ENCODE measurements around the gene ZBTB32.

Gene ZBTB32

DNA sequence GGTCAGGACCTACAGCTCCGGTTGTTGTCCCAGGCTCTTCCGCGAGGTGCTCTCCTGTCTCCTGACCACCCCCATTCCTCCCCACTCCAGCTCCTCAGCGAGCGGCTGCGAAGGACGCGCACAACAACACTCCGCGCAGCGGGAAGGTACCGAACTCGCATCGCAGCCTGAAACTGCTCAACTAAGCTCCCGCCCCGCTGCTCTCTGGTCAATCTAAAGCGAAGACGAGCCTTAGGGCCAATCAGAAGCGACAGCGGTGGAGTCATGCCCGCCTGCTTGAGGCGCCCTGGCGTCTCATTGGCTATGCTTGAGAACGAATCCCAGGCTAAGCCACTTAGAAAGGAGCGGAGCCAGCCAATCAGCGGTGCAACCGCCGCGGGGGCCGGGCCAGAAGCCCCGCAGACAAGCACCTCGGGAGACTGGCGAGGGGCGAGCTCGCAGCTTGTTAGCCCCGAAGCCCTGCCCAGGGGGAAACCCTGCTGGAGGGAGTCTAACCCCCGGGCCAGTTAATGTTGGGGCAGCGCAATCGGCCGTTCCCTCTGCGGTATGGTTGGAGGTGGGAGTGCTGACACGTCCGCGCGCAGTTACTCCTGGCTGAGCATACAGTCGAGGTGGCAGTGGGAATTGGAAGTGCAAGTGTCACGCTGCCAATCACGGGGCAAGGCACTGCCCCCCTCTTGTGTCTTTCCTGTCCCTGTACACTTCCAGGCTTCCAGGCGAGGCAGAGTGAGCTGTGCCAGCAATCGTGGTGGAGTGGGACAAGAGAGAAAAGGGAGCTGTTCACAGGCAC lies 1.9 kb upstream of the ZBTB32 start:
- peak; percentile 96 for DNase-seq

DNA sequence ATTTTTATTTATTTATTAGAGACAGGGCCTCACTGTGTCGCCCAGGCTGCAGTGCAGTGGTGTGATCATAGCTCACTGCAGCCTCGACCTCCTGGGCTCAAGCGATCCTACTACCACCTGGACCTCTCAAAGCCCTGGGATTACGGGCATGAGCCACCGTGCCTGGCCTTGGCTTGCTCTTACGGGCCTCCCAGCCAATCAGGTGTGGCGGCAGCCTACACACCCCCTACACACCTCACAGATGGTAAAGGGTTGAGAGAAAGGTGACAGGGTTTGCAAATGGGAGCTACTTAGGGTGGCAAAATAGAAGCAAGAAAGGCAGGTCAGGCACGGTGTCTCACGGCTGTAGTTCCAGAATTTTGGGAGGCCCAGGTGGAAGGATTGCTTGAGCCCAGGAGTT lies 1.0 kb upstream of the ZBTB32 start:
- no peak for DNase-seq

DNA sequence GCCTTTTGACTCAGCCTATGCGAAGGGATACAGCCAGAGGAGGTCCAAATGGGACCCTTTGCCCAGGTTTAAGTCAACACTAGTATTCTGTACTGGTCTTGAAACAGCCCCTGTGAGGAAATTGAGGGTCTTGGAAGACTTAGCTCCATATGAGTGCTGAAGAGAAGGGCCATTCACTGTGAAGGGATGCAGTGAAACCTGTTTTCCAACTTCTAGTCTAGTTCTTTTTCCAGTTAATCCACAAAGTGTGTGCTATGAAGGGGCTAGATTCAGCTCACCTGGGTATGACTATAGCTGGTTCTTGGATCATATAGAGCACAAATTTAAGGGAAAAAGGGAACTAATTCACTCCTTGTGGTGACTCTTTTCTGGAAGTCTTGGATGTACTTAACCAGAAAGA lies 4.0 kb downstream of the ZBTB32 start:
- DNase-seq: no peak

DNA sequence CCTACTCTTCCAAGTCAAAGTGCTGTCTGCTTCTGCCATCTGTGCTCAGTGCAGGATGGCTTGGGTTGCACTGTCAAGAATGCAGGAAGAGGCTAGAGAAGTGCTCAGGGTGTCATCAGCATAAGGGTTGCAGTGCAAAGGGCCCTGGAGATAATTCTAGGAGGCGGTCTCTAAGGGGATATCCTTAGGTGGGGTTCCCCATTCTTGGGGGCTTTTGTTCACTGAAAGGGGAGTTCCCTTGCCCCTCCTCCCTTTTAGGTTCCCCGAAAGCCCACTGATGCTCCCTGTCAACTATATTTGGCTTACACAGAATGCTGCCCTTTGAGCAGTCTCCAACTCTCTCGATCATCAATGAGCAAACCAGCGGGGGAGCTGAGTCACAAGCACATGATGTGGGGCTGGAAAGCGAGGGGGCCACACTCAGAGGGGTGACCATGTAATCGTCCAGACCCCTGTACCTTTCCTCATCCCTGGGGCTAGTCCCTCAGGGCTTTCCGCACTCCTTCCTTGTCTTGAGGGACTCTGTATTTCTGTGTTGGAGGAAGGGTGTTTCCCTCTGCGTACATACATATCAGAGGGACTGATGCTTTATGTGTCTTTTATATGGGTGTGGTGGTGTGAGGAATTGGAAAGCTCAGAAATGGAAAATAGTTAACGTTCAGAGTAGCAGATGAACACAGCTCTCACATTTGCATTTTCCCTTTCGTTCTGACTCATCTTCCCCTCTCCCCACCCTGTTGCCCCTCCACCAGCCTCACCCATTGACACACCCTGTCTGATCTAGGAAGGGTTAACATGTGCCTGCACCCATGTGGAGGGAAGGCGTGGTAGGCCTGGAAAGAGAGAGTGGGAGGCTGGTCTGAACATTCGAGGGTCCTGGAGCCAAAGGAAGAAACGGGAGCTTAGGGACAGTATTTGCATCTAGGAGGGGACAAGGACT lies 6.7 kb downstream of the ZBTB32 start:
- DNase-seq: peak; percentile 42

DNA sequence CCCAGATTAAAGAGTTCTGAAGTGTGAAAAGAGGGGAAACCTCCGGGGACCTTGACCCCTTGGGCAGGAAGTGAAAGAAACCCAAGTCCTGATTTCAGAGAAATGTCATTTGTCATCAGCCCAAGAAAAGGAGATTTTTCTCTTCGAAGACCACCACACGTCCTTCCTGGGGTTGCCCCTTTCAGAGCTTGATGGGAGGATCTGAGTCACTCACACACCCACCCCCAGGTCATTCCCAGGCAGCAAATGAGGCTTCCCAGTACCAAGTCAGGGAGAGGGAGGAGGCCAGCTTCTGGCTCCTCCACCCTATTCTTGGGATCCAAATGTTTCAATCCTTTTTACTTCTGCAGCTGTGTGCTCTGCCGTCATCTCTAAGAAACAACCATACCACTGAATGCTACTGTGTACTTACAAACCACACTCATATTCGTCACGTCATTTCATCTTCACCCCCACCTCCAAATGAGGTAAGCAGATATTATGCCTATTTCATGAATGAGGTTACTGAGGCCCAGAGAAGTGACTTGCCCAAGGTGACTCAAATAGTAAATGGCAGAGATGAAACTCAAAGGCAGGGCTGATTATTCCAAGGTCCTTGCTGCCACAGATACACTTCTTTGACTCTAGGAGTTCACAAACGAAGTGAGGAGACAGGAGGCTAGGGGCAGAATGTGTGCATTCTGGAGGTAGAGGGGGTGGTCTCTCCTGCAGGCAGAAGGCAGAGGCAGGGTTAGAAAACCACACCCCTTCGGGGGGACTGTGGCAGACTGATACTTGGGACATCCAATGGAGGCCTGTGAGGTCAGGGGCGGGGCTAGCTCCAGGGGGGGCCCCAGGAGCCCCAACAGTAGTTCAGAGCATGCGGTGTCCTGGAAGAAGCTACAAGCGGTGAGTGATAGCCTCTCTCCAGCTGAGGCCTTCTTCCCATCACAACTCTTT lies 8.5 kb downstream of the ZBTB32 start:
- peak; percentile 72 for DNase-seq

DNA sequence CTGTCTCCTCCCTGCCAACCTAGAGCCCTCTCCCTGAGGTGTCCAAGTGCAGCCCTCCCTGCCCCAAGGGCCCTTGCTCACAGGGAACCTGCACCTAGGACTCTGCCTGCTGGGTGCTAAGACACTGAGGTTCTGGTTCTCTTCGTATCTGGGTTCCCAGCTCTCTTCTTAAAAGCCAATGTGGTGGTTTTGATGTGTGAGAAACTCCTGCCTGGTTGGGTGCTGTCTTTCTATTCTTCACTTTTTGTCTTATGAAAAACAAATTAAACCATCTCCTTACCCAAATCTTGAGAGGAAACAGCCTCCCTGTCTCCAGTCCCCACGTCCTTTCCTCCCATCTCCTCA lies 9.1 kb downstream of the ZBTB32 start:
- DNase-seq: no peak

DNA sequence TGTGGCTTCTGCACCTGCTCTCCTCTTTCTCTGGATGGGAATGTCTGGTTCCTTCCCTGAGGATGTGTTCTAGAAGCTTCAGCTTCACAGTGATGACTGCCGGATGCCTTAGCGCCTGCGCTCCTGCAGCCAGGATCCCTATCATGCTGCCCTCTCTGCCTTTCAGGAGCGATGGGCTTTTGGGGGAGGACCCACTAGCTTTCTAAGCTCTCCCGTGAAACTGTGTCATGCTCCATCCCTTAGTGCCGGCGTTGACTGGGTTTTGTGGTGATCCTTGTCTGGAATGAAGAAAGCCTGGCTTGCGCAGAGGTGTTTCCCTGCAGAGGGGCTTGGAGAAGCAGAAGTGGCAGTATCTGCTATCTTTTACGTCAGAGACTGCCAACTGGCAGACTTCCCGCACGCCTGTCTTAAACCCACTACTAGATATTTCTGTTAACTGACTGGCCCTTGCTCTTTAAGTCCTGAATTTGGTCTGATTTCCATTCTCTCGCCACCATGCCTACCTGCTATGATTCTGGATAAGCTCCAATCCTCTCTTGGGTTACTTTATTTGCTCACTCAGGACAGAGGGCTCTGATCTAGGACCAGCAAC lies 9.6 kb downstream of the ZBTB32 start:
- no peak for DNase-seq

DNA sequence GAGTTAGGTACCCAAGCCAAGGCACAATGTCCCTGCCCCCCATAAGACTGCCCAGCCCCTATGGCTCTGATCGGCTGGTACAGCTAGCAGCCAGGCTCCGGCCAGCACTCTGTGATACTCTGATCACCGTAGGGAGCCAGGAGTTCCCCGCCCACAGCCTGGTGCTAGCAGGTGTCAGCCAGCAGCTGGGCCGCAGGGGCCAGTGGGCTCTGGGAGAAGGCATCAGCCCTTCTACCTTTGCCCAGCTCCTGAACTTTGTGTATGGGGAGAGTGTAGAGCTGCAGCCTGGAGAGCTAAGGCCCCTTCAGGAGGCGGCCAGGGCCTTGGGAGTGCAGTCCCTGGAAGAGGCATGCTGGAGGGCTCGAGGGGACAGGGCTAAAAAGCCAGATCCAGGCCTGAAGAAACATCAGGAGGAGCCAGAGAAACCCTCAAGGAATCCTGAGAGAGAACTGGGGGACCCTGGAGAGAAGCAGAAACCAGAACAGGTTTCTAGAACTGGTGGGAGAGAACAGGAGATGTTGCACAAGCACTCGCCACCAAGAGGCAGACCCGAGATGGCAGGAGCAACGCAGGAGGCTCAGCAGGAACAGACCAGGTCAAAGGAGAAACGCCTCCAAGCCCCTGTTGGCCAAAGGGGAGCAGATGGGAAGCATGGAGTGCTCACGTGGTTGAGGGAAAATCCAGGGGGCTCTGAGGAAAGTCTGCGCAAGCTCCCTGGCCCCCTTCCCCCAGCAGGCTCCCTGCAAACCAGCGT lies 10.4 kb downstream of the ZBTB32 start:
- no peak for DNase-seq

DNA sequence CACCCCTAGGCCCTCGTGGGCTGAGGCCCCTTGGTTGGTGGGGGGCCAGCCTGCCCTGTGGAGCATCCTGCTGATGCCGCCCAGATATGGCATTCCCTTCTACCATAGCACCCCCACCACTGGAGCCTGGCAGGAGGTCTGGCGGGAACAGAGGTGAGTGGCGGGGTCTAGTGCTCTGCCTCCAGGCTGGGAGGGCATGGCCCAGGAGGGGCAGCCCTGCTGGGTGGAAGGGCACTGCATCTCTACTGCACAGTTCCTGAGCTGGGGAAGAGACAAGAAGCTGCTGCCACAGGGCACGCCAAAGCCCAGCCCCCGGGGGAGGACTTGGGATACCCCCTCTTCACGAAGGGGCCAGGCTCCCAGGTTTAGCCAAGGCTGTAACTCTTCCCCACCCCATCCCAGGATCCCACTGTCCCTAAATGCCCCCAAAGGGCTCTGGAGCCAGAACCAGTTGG lies 11.0 kb downstream of the ZBTB32 start:
- DNase-seq: no peak

DNA sequence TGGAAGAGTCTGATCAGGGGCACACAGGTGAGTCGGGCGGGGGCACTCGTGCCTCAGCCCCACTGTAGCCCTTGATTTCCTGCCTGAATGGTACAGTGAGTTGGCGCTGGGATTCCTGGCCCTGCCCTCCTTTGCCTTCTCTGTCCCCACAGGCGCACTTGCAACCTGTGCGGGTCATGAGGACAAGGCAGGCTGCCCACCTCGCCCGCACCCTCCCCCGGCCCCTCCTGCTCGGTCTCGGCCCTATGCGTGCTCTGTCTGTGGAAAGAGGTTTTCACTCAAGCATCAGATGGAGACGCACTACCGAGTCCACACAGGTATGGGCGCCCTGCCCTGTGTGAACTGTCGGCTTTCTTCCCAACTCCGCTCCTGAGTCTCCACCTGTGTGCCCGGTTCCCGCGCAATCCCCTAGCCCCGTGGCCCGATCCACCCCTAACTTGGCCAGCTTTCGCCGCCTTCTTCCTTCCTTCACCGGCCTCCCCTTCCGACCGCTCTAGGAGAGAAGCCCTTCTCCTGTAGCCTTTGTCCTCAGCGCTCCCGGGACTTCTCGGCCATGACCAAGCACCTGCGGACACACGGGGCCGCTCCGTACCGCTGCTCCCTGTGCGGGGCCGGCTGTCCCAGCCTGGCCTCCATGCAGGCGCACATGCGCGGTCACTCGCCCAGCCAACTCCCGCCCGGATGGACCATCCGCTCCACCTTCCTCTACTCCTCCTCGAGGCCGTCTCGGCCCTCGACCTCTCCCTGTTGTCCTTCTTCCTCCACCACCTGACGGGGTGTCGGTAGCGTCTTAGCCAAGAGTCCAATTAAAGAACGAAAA lies 11.8 kb downstream of the ZBTB32 start:
- DNase-seq: no peak

DNA sequence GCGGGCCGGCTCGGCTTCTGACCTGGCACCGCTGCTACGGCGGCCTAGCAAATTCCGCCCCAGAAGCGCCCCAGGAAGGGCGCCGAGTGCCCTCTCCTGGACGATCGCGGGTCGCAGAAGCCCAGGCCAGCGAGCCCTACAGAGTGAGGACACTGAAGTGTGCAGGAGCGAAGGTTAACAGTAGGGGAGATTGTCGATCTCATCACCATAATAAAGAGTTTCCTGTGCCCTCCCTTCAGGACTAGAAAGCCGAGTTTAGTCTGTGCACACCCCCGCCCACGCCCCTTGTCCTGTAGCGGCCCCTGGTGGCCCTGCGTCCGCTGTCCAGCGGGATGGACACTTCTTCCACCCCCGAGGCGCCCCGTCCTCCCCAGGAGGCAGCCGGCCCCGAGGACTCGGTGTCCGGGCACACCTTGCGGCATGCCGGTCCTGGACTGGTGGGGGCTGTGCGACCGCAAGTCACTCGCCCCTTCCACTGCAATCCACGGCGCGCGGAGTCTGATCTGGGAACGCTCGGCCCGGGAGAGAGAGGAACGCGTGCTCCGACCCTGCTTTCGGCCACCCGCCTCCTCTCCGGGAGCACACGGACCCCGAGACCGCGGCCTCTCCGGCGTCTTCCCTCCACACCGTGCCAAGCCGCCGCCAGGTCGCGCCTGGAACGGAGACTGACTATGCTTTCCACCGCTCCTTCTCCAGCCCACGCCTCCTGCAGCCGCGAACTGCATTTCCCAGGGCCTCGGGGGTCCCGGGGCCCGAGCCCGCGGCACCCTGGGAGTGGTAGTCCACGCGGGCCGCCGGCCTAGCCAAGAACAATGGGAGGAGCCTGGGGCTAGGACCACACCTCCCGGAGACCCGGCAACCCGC lies 12.7 kb downstream of the ZBTB32 start:
- peak; percentile 97 for DNase-seq

DNA sequence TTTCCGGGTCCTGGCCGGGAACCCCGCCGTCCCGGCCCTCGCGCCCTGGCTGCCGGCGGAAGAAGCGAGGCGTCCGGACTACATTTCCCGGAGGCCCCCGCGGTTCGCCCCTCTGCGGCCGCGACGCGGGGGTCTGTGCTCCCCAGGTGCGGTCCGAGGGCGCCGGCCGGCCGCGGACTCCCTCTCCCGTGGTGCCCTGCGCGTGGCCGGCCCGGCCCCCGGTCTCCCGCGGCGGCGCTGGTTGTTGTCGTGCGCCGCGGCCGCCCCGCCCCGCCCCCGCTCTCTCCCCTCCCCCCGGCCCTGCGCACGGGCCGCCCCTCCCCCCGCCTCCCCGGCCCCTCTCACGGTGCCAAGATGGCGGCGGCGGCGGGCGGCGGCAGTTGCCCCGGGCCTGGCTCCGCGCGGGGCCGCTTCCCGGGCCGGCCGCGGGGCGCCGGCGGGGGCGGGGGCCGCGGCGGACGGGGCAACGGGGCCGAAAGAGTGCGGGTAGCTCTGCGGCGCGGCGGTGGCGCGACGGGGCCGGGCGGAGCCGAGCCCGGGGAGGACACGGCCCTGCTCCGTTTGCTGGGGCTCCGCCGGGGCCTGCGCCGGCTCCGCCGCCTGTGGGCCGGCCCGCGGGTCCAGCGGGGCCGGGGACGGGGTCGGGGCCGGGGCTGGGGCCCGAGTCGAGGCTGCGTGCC lies 13.4 kb downstream of the ZBTB32 start, which contains the start of gene KMT2B:
TSS of gene KMT2B (plus strand) at position 339 of the 680 bp plus-strand sequence. CDS start at position 355, 16 bp downstream.
- no peak for DNase-seq

DNA sequence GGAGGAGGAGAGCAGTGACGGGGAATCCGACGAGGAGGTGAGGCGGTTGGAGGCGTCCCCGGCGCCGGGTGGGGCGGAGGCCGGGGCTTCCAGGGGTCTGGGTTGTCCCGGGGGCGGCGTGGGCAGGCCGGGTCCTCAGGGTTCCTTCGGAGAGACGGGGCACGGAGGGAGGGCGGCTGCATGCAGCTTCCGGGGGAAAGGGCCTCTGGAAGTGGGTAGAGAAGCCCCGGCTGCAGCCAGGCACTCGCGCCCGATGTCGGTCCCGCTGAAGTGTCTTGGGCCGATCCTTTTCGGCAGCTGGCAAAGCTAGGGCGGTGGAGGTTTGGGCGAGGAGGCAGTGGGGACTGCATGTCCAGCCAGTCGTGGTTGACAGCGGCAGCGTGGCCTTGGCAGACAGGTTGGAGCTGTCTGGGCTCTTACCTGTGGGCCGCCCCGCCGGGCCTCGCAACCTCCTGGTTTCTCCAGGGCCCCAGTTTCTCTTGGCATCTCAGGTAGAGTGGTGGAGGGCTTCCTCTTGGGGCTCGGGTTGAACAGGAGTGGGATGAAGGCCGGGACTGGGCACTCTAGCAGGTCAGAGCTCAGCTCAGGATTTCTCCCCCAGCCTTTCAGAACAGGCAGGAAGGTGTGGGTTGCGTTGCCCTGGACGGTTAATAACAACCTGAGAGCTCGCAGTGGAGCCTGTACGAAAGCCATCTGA lies 14.1 kb downstream of the ZBTB32 start:
- DNase-seq: no peak

DNA sequence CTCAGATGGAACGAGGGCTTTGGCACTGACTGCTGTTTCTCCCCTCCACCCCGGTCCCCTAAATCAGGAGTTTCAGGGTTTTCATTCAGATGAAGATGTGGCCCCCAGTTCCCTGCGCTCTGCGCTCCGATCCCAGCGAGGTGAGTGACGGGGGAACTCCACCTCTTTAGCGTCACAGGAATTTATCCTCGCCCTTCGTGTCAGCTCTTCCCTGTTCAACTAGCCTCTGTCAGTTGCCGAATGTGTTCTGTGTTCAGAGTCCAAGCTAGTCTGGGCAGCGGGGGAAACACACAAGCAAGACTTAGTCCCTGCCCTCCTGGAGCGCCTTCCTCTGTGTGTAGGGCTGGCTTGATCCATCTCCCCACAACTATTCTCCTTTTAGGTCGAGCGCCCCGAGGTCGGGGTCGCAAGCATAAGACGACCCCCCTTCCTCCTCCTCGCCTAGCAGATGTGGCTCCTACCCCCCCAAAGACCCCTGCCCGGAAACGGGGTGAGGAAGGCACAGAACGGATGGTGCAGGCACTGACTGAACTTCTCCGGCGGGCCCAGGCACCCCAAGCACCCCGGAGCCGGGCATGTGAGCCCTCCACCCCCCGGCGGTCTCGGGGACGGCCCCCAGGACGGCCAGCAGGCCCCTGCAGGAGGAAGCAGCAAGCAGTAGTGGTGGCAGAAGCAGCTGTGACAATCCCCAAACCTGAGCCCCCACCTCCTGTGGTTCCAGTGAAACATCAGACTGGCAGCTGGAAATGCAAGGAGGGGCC lies 15.2 kb downstream of the ZBTB32 start:
- no peak for DNase-seq

DNA sequence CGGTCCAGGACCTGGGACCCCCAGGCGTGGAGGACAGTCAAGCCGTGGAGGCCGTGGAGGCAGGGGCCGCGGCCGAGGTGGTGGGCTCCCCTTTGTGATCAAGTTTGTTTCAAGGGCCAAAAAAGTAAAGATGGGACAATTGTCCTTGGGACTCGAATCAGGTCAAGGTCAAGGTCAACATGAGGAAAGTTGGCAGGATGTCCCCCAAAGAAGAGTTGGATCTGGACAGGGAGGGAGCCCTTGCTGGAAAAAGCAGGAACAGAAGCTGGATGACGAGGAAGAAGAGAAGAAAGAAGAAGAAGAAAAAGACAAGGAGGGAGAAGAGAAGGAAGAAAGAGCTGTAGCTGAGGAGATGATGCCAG lies 15.8 kb downstream of the ZBTB32 start:
- DNase-seq: no peak

DNA sequence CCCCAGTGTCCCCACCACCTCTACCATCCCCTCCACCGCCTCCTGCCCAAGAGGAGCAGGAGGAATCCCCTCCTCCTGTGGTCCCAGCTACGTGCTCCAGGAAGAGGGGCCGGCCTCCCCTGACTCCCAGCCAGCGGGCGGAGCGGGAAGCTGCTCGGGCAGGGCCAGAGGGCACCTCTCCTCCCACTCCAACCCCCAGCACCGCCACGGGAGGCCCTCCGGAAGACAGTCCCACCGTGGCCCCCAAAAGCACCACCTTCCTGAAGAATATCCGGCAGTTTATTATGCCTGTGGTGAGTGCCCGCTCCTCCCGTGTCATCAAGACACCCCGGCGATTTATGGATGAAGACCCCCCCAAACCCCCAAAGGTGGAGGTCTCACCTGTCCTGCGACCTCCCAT lies 16.3 kb downstream of the ZBTB32 start:
- no peak for DNase-seq

DNA sequence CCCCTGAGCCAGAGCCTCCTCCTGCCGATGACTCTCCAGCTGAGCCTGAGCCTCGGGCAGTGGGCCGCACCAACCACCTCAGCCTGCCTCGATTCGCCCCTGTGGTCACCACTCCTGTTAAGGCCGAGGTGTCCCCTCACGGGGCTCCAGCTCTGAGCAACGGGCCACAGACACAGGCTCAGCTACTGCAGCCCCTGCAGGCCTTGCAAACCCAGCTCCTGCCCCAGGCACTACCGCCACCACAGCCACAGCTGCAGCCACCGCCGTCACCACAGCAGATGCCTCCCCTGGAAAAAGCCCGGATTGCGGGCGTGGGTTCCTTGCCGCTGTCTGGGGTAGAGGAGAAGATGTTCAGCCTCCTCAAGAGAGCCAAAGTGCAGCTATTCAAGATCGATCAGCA lies 17.0 kb downstream of the ZBTB32 start:
- no peak for DNase-seq

DNA sequence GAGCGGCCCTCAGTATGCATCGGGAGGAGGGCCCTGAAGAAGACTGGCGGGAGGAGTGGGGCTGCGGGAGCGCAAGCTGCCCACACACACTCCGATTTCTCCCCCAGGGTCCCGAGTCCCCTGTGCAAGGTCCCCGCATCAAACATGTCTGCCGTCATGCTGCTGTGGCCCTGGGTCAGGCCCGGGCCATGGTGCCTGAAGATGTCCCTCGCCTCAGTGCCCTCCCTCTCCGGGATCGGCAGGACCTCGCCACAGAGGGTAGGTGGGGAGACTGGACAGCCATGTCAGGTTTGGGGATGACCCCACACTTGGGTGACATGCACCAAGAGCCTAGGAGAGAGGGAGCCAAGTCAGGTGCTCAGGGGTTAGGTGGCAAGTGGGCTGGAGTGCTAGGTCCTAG lies 18.1 kb downstream of the ZBTB32 start:
- DNase-seq: no peak

Measured in CD4-positive, alpha-beta T cell treated with Interleukin-4 for 4 hours (primary cell).